OCI-LY7 (cell line): Measurements from ENCODE around the gene FAM131B. TPM values are rescaled to one million over a fixed set of nuclear protein-coding genes. Genes with fewer than 3 reads are reported as not detected.

ENCODE experiments used
- BruUV-seq: library from RNA; stranded (reverse); fragments of 400-500 nt; replicated peaks from 2 replicates; lab custom pipeline; 2021; lab: Mats Ljungman, UMichigan
- CTCF ChIA-PET: fragments of 300-600 bp; sonication (Branson Sonifier 250); formaldehyde crosslinking; loops from one replicate; lab custom pipeline; 2022; ENCODE audit warnings: antibody characterized with exemption; ENCODE audit not compliant: unreplicated experiment; lab: Charles Lee
- POLR2A ChIA-PET: fragments of 300-600 bp; sonication (Branson Sonifier 250); formaldehyde crosslinking; loops from one replicate; lab custom pipeline; 2022; ENCODE audit warnings: antibody characterized with exemption; lab: Charles Lee
- DNase-seq: peaks from one replicate; pipeline ENCODE4 v3.0.0-alpha.2; 2015; ENCODE audit warnings: low spot score
- H2AFZ ChIP-seq: fragments of 200-600 bp; sonication (generic), shearing (Covaris generic); 2 replicates; pipeline ENCODE4 v1.6.1; 2014; ENCODE audit warnings: mild to moderate bottlenecking, antibody characterized with exemption, low read length, moderate library complexity
- H3K27ac ChIP-seq: fragments of 200-600 bp; sonication (generic); 2 replicates; pipeline ENCODE4 v1.5.1; 2014; ENCODE audit warnings: mixed run types, low read depth, mild to moderate bottlenecking, moderate library complexity, low read length, inconsistent platforms; ENCODE audit not compliant: poor library complexity, severe bottlenecking
- H3K36me3 ChIP-seq: fragments of 200-600 bp; sonication (generic); 2 replicates; pipeline ENCODE4 v1.6.1; 2014; ENCODE audit warnings: mild to moderate bottlenecking, antibody characterized with exemption, low read length, moderate library complexity, mixed read lengths; ENCODE audit not compliant: insufficient read depth
- H3K4me1 ChIP-seq: fragments of 200-600 bp; sonication (generic); 2 replicates; pipeline ENCODE4 v1.5.1; 2014; ENCODE audit warnings: mild to moderate bottlenecking, low read length; ENCODE audit not compliant: insufficient read depth, poor library complexity, severe bottlenecking
- H3K4me2 ChIP-seq: fragments of 200-600 bp; sonication (generic); 2 replicates; pipeline ENCODE4 v1.6.1; 2014; ENCODE audit warnings: mild to moderate bottlenecking, low read length
- H3K4me3 ChIP-seq: fragments of 200-600 bp; sonication (generic); 2 replicates; pipeline ENCODE4 v1.5.1; 2014; ENCODE audit warnings: mild to moderate bottlenecking, low read depth, low read length; ENCODE audit not compliant: poor library complexity, severe bottlenecking
- H3K79me2 ChIP-seq: fragments of 200-600 bp; sonication (generic); 2 replicates; pipeline ENCODE4 v1.6.1; 2016; ENCODE audit warnings: low read depth, mild to moderate bottlenecking, low read length, moderate library complexity, mixed read lengths; ENCODE audit not compliant: insufficient read depth
- H3K9me2 ChIP-seq: fragments of 200-600 bp; sonication (generic); 2 replicates; pipeline ENCODE4 v1.6.1; 2016; ENCODE audit warnings: mild to moderate bottlenecking, low read length, mixed read lengths; ENCODE audit not compliant: insufficient read depth
- H3K9me3 ChIP-seq: fragments of 200-600 bp; sonication (generic); 2 replicates; pipeline ENCODE4 v1.6.1; 2014; ENCODE audit warnings: mild to moderate bottlenecking, mixed run types, low read length, mixed read lengths
- H4K20me1 ChIP-seq: fragments of 200-600 bp; sonication (generic); 2 replicates; pipeline ENCODE4 v1.6.1; 2014; ENCODE audit warnings: mild to moderate bottlenecking, antibody characterized with exemption, low read length, moderate library complexity, mixed read lengths; ENCODE audit not compliant: insufficient read depth
- CTCF ChIP-seq: fragments of 200-600 bp; sonication (generic); conservative IDR thresholded peaks from 2 replicates; pipeline ENCODE4 v1.5.1; 2014; ENCODE audit warnings: mild to moderate bottlenecking, antibody characterized with exemption, low read length, moderate library complexity, mixed read lengths
- EZH2phosphoT487 ChIP-seq: fragments of 200-600 bp; sonication (generic); IDR thresholded peaks from 2 replicates; pipeline ENCODE4 v1.6.1; 2018; ENCODE audit warnings: low read depth, borderline replicate concordance, mild to moderate bottlenecking, mixed run types, antibody characterized with exemption, low read length, moderate library complexity, mixed read lengths
- intact Hi-C: fragments of 100-400 bp; cut with micrococcal nuclease; formaldehyde crosslinking; loops from one replicate; pipeline ENCODE4 v1.10.0; 2022; ENCODE audit not compliant: unreplicated experiment
- total RNA-seq, 2 experiments: library from RNA; depleted of rRNA in 1 of 2; stranded (reverse); fragments of >200 nt in 1 of 2; shearing (Covaris generic) in 1 of 2; gene quantifications; 2 replicates each; pipeline ENCODE4 v1.2.3, GENCODE V29; 2014 to 2022

The FAM131B gene
- total RNA-seq, 2 experiments from 2014 or later = not detected

- no peaks in the 10 kb centered on the region for H3K9me2 ChIP-seq
- H3K4me3 ChIP-seq = peak overlapping the region; percentile 76
- H3K9me3 ChIP-seq = no peaks in the 10 kb centered on the region
- peak overlapping the region; percentile 98 for H3K4me2 ChIP-seq
- TF ChIP-seq CTCF (no peak), EZH2phosphoT487 (no peak)
- peak overlapping the region; percentile 90; the same call in 1 of the 2 replicates for H2AFZ ChIP-seq
- no peaks in the 10 kb centered on the region for H4K20me1 ChIP-seq
- no TSS peak for BruUV-seq
- no peak overlapping the region for H3K27ac ChIP-seq
- H3K36me3 ChIP-seq = no peaks in the 10 kb centered on the region
- DNase-seq = no peak
- H3K4me1 ChIP-seq = no peaks in the 10 kb centered on the region
- intact Hi-C loops = no loop called here
- POLR2A ChIA-PET = no interaction called here
- CTCF ChIA-PET = interaction anchor here (0.6 kb wide), 1 partner anchor 10 kb away, joined by 3 read pairs; no protein-coding TSS in a partner anchor
- no peaks in the 10 kb centered on the region for H3K79me2 ChIP-seq
Measured at GRCh38 chr7:143381427-143382125, 19.1 kb upstream of the FAM131B start.

DNA sequence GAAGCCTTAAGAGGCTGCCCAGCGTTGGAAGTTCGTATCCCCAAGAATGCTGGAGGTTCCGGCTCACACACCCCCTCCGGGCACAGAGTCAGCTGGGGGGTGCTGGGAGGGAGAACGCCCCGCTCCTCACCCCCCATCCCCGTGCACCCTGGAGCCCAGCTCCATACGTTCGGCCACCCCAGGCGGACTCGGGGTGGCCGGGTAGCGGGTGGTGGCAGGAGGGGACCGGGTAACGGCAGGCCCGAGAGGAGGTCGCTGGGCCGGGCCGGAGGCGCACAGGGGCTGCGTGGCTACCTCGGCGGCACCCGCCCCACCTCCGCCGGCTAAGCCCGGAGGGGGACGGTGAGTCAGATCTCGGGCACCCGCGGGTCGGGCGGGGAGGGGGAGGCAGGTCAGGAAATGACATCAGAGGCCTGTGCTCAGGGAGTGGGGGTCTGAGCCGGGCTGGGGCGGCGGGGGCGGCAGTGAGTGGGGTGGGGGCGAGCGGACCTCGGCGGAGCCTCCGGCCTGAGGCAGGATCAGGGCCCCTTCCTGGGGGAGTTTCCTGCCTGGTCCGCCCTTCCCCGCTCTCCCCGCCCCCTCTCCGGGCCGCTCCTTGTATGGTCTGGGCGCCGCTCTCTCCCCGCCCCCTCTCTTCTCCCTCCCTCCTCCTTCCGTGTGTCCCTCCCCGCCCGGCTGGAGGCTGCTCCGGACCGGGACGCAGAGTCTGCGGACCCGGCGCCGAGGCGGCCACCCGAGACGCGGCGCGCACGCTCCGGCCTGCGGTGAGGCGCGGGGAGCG lies 18.3 kb upstream of the FAM131B start, which contains the start of gene ZYX:
ZYX (plus strand) TSS at position 700 of the 781 bp plus-strand sequence. CDS start 227 bp downstream, outside the sequence.
- Histone ChIP-seq H3K4me3 (peak within 1 kb of the TSS; percentile 76), H3K9me3 (no peaks in the 10 kb centered on the region), H3K4me2 (peak within 1 kb of the TSS; percentile 98), H3K36me3 (no peaks in the 10 kb centered on the region), H3K4me1 (no peaks in the 10 kb centered on the region), H3K27ac (no peak within 1 kb of the TSS), H2AFZ (peak within 1 kb of the TSS; percentile 90), H3K79me2 (no peaks in the 10 kb centered on the region), H4K20me1 (no peaks in the 10 kb centered on the region), H3K9me2 (no peaks in the 10 kb centered on the region)
- no TSS peak for BruUV-seq
- intact Hi-C loops = loop anchor here (1.0 kb wide), 1 partner anchor 35 kb away; no protein-coding TSS in a partner anchor
- ChIA-PET CTCF (interaction anchor here (0.7 kb wide), 1 partner anchor 27 kb away, joined by 3 read pairs; no protein-coding TSS in a partner anchor), POLR2A (no interaction called here)
- peak; percentile 50 for DNase-seq
- TF ChIP-seq EZH2phosphoT487 (no peak), CTCF (no peak)
